PFSK-1 (cell line): ENCODE measurements around the gene PCBP3.

Source experiments
- FOXP2 ChIP-seq: optimal IDR thresholded peaks from 2 replicates; pipeline ENCODE3; 2011; ENCODE audit warnings: borderline replicate concordance, control low read depth, inconsistent platforms; ENCODE audit not compliant: insufficient read depth; ENCODE audit errors: extremely low read length, extremely low read depth
- POLR2AphosphoS5 ChIP-seq: IDR thresholded peaks from 2 replicates; pipeline ENCODE4 v1.6.1; 2012; ENCODE audit warnings: low read depth, mild to moderate bottlenecking, control low read depth, low read length, moderate library complexity
- REST ChIP-seq, 2 experiments: IDR thresholded peaks; 2 replicates each; pipeline versions ENCODE4 v1.6.1 to v1.8.0; 2011 to 2012; ENCODE audit warnings: low read depth in 2 of 2, low read length in 2 of 2, control low read depth in 1 of 2, inconsistent platforms in 1 of 2, mild to moderate bottlenecking in 1 of 2, moderate library complexity in 1 of 2; ENCODE audit not compliant: insufficient read depth in 1 of 2
- SIN3A ChIP-seq: IDR thresholded peaks from 2 replicates; pipeline ENCODE4 v1.6.1; 2012; ENCODE audit warnings: mild to moderate bottlenecking, low read length, moderate library complexity, borderline replicate concordance; ENCODE audit not compliant: insufficient read depth
- TAF1 ChIP-seq: IDR thresholded peaks from 2 replicates; pipeline ENCODE4 v1.6.1; 2012; ENCODE audit warnings: low read length, control low read depth, borderline replicate concordance; ENCODE audit not compliant: insufficient read depth

PCBP3 gene

GRCh38 chr21:45631540-45631939, 12.0 kb upstream of the PCBP3 start:
- no peak for TF ChIP-seq POLR2AphosphoS5
- no peak for TF ChIP-seq FOXP2
- no peak for TF ChIP-seq SIN3A
- no peak for TF ChIP-seq REST (IDR thresholded peaks at IDR 0.05; ENCODE audit: insufficient read depth in 1 of 2, low read depth in 2 of 2, low read length in 2 of 2)
- no peak for TF ChIP-seq TAF1

- TF ChIP-seq REST (IDR thresholded peaks at IDR 0.05; ENCODE audit: insufficient read depth in 1 of 2, low read depth in 2 of 2, low read length in 2 of 2) (no peak), SIN3A (no peak), FOXP2 (no peak), POLR2AphosphoS5 (no peak), TAF1 (no peak)
Observed at GRCh38 chr21:45632160-45632559, 11.4 kb upstream of the PCBP3 start.

- TF ChIP-seq SIN3A (no peak), TAF1 (no peak), REST (IDR thresholded peaks at IDR 0.05; ENCODE audit: insufficient read depth in 1 of 2, low read depth in 2 of 2, low read length in 2 of 2) (no peak), FOXP2 (no peak), POLR2AphosphoS5 (no peak)
Observed at GRCh38 chr21:45632637-45633251, 10.8 kb upstream of the PCBP3 start.

- TF ChIP-seq POLR2AphosphoS5 = no peak
- no peak for TF ChIP-seq FOXP2
- TF ChIP-seq SIN3A = no peak
- TF ChIP-seq REST (IDR thresholded peaks at IDR 0.05; ENCODE audit: insufficient read depth in 1 of 2, low read depth in 2 of 2, low read length in 2 of 2) = no peak
- no peak for TF ChIP-seq TAF1
Observed at GRCh38 chr21:45634511-45635183, 8.9 kb upstream of the PCBP3 start.
